SK-N-MC (cell line): Measurements from ENCODE around the gene PAFAH2.
A peak's percentile ranks its signal among the peaks of the same experiment; 100 is the strongest.

Experiments used
- DNase-seq: peaks from one replicate; pipeline ENCODE4 v3.0.0-alpha.2; 2011; ENCODE audit warnings: low read depth, low spot score
- H3K27ac ChIP-seq: fragments of 200-600 bp; sonication (generic); 2 replicates; pipeline ENCODE4 v1.5.1; 2016; ENCODE audit warnings: mixed run types
- H3K36me3 ChIP-seq: fragments of 200-600 bp; sonication (generic); 2 replicates; pipeline ENCODE4 v1.6.1; 2017; ENCODE audit warnings: antibody characterized with exemption, low read length, mixed read lengths; ENCODE audit not compliant: insufficient read depth
- H3K4me3 ChIP-seq: fragments of 200-600 bp; sonication (generic); 2 replicates; pipeline ENCODE4 v1.5.1; 2016
- H3K9ac ChIP-seq: fragments of 200-600 bp; sonication (generic); 2 replicates; pipeline ENCODE4 v1.8.0; 2017; ENCODE audit warnings: mixed run types, mixed read lengths; ENCODE audit not compliant: insufficient read length
- H3K9me3 ChIP-seq: fragments of 200-600 bp; sonication (generic); 2 replicates; pipeline ENCODE4 v1.6.1; 2017; ENCODE audit warnings: low read depth, mild to moderate bottlenecking, antibody characterized with exemption, low read length, moderate library complexity, mixed read lengths
- EZH2 ChIP-seq: fragments of 200-600 bp; sonication (generic); IDR thresholded peaks from one replicate; pipeline ENCODE4 v1.6.1; 2017; ENCODE audit warnings: antibody characterized with exemption
- FOXP2 ChIP-seq: optimal IDR thresholded peaks from 2 replicates; pipeline ENCODE3; 2011; ENCODE audit warnings: mild to moderate bottlenecking, moderate library complexity; ENCODE audit not compliant: insufficient read depth; ENCODE audit errors: extremely low read length, control extremely low read depth
- POLR2AphosphoS5 ChIP-seq: IDR thresholded peaks from 2 replicates; pipeline ENCODE4 v1.6.1; 2012; ENCODE audit warnings: mild to moderate bottlenecking, low read depth, low read length, borderline replicate concordance

PAFAH2 gene

DNA sequence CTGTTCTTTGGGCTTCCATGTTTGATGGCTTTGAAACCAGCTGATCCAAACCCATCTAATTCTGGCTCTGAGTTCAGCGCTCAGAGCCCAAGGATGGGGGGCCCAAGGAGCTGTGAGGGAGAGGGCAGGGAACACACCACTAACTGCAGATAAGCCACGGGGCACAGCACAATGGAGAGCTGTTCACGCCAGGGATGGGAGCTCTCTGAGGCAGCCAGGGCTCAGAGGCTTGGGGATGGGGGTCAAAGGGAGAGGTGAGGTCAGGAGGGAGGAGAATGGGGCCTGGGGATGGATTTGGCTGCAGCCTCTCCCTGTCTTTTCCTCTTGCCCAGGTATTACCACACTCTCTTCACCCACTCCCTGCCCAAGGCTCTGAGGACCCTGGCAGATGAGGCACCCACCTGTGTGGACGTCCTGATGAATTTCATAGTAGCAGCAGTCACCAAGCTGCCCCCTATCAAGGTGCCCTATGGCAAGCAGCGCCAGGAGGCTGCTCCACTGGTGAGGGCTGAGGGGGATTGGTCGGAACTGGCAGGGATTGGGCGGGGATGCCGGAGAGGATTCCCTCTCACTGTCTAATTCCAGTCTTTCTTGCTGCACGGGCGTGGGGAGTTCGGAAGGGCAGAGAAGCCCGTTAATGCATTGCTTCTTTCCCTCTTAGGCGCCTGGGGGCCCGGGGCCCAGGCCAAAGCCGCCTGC lies 36.8 kb upstream of the PAFAH2 start:
- H3K36me3 ChIP-seq: no peaks in the 10 kb centered on the region
- no peak for TF ChIP-seq EZH2
- no peak for TF ChIP-seq POLR2AphosphoS5
- TF ChIP-seq FOXP2: no peak
- peak overlapping the region; percentile 96 for H3K4me3 ChIP-seq
- no peak for DNase-seq
- no peak overlapping the region for H3K9ac ChIP-seq
- no peaks in the 10 kb centered on the region for H3K9me3 ChIP-seq
- H3K27ac ChIP-seq: no peak overlapping the region

DNA sequence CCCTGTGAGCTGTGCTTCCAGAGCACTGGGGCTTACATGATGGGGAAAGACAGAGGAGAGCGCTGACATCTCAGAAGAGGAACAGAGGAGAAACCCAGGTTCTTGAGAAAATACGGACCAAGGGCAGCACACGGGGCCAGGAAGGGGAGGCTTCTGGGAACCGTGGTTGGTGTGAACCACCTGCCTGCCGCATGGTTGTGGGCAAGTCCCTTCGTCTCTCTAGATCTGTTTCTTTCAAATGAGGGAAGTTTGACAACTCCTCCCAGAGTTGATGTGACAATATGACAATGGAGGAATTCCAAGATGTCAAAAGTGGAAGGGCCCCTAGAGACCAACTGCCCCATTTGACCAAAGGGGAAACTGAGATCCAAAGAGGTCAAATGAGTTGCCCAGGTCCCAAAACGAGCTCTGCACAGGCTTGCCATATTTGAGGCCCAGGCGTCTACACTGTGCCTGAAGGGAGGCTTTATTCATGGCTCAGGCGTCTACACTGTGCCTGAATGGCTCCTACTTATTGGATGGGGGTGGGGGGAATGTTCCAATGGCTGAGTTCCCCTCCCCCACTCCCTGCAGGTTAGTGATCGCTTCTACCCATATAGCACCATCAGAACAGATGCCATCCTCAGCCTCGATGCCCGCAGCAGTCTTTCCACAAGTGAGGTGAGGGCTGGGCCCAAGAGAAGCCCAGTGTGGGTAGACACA lies 34.9 kb upstream of the PAFAH2 start:
- H3K4me3 ChIP-seq: no peak overlapping the region
- no peak overlapping the region for H3K27ac ChIP-seq
- no peaks in the 10 kb centered on the region for H3K36me3 ChIP-seq
- no peak for TF ChIP-seq FOXP2
- no peak for TF ChIP-seq EZH2
- TF ChIP-seq POLR2AphosphoS5: no peak
- H3K9me3 ChIP-seq: no peaks in the 10 kb centered on the region
- H3K9ac ChIP-seq: no peak overlapping the region
- DNase-seq: no peak

DNA sequence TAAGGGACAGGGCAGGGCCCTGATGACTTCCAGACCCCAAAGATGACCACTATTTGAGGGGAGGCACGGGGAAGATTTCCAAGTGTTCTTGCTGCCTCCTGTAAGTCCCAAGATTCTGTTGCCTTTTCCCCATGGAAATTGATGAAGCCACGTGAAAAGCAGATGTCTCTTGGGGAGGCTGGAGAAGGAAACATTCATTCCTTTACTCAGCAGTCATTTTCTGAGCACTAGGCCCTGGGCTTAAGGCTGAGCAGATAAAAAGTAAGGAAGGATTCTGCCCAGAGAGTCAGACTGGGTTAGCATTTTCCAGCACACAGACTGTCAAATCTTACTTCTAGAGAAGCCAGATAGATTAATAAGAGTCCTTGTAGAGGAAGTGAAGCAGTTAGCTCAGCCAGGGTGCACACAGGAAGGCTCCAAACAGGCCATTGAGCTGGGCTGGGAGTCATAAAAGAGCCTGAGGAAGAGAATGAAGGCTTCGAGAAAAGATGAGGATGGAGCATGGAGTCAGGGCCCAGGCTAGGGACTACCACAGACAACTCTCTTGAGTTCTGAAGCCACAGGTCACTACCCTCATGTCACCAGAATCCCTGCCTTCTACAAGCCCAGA lies 33.9 kb upstream of the PAFAH2 start:
- H3K36me3 ChIP-seq: no peaks in the 10 kb centered on the region

DNA sequence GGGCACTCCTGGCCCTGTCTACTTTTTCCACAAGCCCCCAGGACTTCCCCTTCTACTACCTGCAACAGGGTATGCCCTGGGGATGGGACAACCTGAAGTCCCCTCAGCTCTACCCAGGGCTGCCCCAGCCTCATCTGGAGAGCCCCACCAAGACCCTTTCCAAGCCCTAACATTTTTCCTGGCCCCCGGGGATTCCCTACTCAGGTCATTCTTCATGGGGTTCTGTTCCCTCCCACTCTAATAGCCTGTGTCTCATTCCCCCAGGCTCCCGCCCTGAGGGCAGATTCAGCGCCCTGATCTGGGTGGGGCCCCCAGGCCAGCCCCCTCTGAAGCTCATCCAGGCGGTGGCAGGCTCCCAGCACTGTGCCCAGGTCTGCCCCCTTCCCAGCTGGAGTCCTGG lies 33.3 kb upstream of the PAFAH2 start:
- H3K9me3 ChIP-seq: no peaks in the 10 kb centered on the region
- no peak for DNase-seq
- H3K9ac ChIP-seq: no peak overlapping the region
- no peak for TF ChIP-seq EZH2
- no peak for TF ChIP-seq POLR2AphosphoS5
- no peak for TF ChIP-seq FOXP2
- no peak overlapping the region for H3K27ac ChIP-seq
- no peak overlapping the region for H3K4me3 ChIP-seq
- H3K36me3 ChIP-seq: no peaks in the 10 kb centered on the region

More for the DNA sequence above, 33.9 kb upstream of the PAFAH2 start:
- no peak for DNase-seq
- no peak overlapping the region for H3K9ac ChIP-seq
- no peak overlapping the region for H3K27ac ChIP-seq
- TF ChIP-seq FOXP2: no peak
- no peak for TF ChIP-seq EZH2
- TF ChIP-seq POLR2AphosphoS5: no peak
- H3K9me3 ChIP-seq: no peaks in the 10 kb centered on the region
- H3K4me3 ChIP-seq: no peak overlapping the region

DNA sequence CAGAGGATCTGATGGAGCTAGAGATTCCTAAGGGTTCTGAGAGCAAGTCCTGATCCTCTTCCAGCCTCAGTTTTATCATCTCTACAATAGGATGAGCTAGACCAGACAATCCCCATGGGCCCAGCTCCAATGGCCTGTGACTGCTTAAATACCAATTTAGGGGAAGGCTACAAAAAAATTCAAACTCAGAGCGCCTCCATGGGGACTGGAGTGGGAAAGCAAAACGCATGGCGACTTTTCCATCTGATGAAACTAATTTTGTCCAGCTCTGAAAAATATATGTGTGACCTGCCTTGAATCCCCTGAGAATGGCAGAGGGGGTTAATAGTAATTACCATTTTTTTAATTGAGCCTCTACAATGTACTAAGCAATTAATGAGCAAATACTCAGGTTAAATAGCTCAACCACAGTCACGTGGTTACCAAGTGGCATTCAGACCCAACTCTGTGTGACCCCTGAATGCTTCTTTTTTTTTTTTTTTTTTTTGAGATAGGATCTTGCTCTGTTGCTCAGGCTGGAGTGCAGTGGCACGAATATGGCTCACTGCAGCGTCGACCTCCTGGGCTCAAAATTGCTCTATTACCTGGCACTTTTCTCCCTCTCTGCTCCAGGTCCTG lies 32.1 kb upstream of the PAFAH2 start:
- H3K9ac ChIP-seq: no peak overlapping the region
- TF ChIP-seq EZH2: no peak
- no peak for TF ChIP-seq POLR2AphosphoS5
- no peak for TF ChIP-seq FOXP2
- DNase-seq: no peak

DNA sequence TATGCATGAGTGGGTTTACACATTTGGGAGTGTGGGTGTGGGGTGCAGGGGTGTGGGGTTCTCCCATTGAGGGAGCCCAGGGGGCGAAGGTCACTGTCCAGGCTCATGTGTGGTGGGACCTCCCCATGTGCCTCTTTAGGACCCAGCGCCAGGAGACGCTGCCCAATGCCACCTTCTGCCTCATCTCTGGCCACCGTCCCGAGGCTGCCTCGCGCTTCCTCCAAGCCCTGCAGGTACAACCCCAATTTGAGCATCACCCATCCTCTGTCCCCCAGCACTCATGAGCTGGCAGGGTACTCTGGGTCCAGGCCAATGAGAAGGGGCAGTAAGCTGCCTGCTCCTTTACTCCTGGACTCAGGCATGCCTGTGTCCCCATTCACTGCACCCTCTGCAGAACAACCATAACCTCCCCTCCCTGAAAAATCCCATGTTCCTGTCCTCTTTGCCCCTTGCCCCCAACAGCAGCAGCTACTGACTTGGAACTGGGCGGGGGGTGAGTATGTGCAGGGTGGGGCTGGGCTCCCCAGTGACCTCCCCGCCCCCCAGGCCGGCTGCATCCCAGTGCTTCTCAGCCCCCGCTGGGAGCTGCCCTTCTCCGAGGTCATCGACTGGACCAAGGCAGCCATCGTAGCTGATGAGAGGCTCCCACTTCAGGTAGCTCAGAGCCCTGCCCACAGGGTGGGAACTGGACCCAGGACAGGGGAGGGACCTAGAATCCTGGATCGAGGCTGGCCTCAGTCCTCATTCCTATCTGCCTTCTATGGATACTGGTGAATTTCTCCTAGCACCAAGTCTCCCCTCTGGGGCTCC lies 31.4 kb upstream of the PAFAH2 start:
- TF ChIP-seq POLR2AphosphoS5: no peak
- no peak for TF ChIP-seq FOXP2
- no peak for TF ChIP-seq EZH2
- no peak for DNase-seq
- no peak overlapping the region for H3K9ac ChIP-seq
- H3K27ac ChIP-seq: no peak overlapping the region
- no peaks in the 10 kb centered on the region for H3K36me3 ChIP-seq
- no peaks in the 10 kb centered on the region for H3K9me3 ChIP-seq
- no peak overlapping the region for H3K4me3 ChIP-seq

More for the DNA sequence above, 32.1 kb upstream of the PAFAH2 start:
- Histone ChIP-seq H3K9me3 (no peaks in the 10 kb centered on the region), H3K27ac (no peak overlapping the region), H3K36me3 (no peaks in the 10 kb centered on the region), H3K4me3 (no peak overlapping the region)

DNA sequence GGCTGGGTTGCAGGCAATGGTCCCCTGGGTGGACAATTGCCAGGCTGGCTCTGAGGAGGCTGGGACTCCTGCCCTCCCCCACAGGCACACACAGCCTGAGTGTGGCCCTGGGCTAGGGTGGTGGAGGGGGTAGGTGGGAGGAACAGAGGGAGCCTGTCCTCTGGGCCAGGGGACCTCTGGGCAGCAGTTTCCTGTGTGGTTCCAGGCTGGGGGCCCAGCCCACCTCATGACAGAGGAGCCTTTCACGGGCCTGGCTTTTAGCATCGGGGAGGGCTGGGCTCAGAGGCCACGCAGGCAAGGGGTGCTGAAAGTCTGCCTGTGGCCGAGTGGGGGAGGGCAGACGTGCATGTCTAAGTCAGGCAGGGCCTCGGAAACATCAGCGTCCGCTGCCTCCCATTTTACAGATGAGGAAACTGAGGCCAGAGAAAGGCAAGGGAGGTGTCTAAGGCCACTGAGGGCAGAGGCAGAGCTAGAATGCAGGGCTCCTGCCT lies 30.7 kb upstream of the PAFAH2 start:
- Histone ChIP-seq H3K9me3 (no peaks in the 10 kb centered on the region), H3K9ac (no peak overlapping the region), H3K36me3 (no peaks in the 10 kb centered on the region), H3K27ac (no peak overlapping the region), H3K4me3 (no peak overlapping the region)
- DNase-seq: no peak
- no peak for TF ChIP-seq FOXP2
- no peak for TF ChIP-seq POLR2AphosphoS5
- TF ChIP-seq EZH2: no peak
